Spleen (tissue), 11 donors: ENCODE results near the gene CACNB2. TPM values are rescaled to one million over a fixed set of nuclear protein-coding genes. Genes with fewer than 3 reads are reported as not detected.

Source experiments
- DNase-seq: peaks from one replicate; pipeline ENCODE4 v3.0.0-alpha.2; 2020
- H3K27ac ChIP-seq, 8 donors: fragments of 200-600 bp; sonication (generic) in 7 of 8; 1 replicate in 4 of 8; 2 replicates in 4 of 8; pipeline versions ENCODE4 v1.5.0 to v1.8.0; 2016 to 2021; ENCODE audit warnings: inconsistent platforms in 4 of 8, mild to moderate bottlenecking in 4 of 8, moderate library complexity in 1 of 8
- H3K27me3 ChIP-seq, 7 donors: fragments of 200-600 bp; sonication (generic) in 6 of 7; replicated peaks in 1 of 7; 1 replicate in 4 of 7; 2 replicates in 3 of 7; pipeline versions ENCODE4 v1.5.0 to v1.8.0; 2016 to 2021; ENCODE audit warnings: inconsistent platforms in 3 of 7, mild to moderate bottlenecking in 1 of 7
- H3K36me3 ChIP-seq, 6 donors: fragments of 200-600 bp; sonication (generic) in 5 of 6; 1 replicate in 4 of 6; 2 replicates in 2 of 6; pipeline versions ENCODE4 v1.5.0 to v1.8.0; 2016 to 2021; ENCODE audit warnings: inconsistent platforms in 2 of 6
- H3K4me1 ChIP-seq, 6 donors: fragments of 200-600 bp; sonication (generic) in 5 of 6; 1 replicate in 3 of 6; 2 replicates in 3 of 6; pipeline versions ENCODE4 v1.5.0 to v1.8.0; 2016 to 2021; ENCODE audit warnings: inconsistent platforms in 3 of 6
- H3K4me3 ChIP-seq, 8 donors: fragments of 200-600 bp; sonication (generic) in 7 of 8; 1 replicate in 4 of 8; 2 replicates in 4 of 8; pipeline versions ENCODE4 v1.5.0 to v1.8.0; 2016 to 2021; ENCODE audit warnings: inconsistent platforms in 4 of 8, mild to moderate bottlenecking in 4 of 8, moderate library complexity in 2 of 8
- H3K9me3 ChIP-seq, 8 donors: fragments of 200-600 bp; sonication (generic) in 7 of 8; 1 replicate in 4 of 8; 2 replicates in 4 of 8; pipeline versions ENCODE4 v1.5.0 to v1.8.0; 2016 to 2021; ENCODE audit warnings: inconsistent platforms in 4 of 8
- POLR2A ChIP-seq, 3 donors: fragments of 450-650 bp; IDR thresholded peaks; one replicate each; pipeline ENCODE4 v1.5.1; 2017; ENCODE audit warnings: antibody characterized with exemption in 3 of 3, mild to moderate bottlenecking in 1 of 3
- POLR2AphosphoS5 ChIP-seq, 3 donors: sonication (generic); formaldehyde crosslinking; IDR thresholded peaks; one replicate each; pipeline ENCODE4 v1.5.1; 2017; ENCODE audit warnings: antibody characterized with exemption in 3 of 3
- WGBS, 5 donors: extraction: QIAGEN DNeasy Blood & Tissue Kit in 3 of 5; methylation state at CpG; one replicate each; pipeline versions ENCODE4 v1.1.5 to v1.1.7; 2013 to 2018; 5-methylcytosine and 5-hydroxymethylcytosine counted together
- intact Hi-C: fragments of 100-400 bp; cut with DNase I; formaldehyde crosslinking; loops from one replicate; pipeline ENCODE4 v1.15.0; 2023; ENCODE audit warnings: low total_unique reads
- polyA plus RNA-seq, 3 donors: library from polyadenylated mRNA; stranded (reverse); fragments of 200-250 nt; gene quantifications; one replicate each; pipeline ENCODE4 v1.2.1, GENCODE V29; 2013
- total RNA-seq, 7 donors: library from RNA; depleted of rRNA in 3 of 7; stranded (reverse); fragments of >200 nt in 3 of 7; fragmentation: NEBNext Ultra II Directional in 4 of 7; extraction: Animal tissue kit (Norgen Biotek cat#: 25700) in 4 of 7; gene quantifications; one replicate each; pipeline versions ENCODE4 v1.1.0 to v1.2.1, GENCODE V29; 2016 to 2021
- TF ChIP-seq, protein P1 (sequence below), 11 experiments: fragments of 200-600 bp in 7 of 11; fragments of 450-650 bp in 4 of 11; sonication (generic) in 4 of 11; IDR thresholded peaks in 8 of 11; conservative IDR thresholded peaks in 3 of 11; 1 replicate in 7 of 11; 2 replicates in 4 of 11; pipeline versions ENCODE4 v1.4.0 to v1.8.0; 2016 to 2021; ENCODE audit warnings: antibody characterized with exemption in 11 of 11, inconsistent platforms in 4 of 11, mild to moderate bottlenecking in 1 of 11
- donor health status: healthy with polysubstance abuse.
- donor health status: DM: no; HTN: no; CAD: no; lungs with moderate emphysema.
- donor health status: DM: no; HTN: no; CAD: no.
- donor health status: Bipolar disorder and iron deficiency.
- donor health status: healthy.
- donor health status: DM: no; HTN: no; CAD: no.
- donor health status: DM: yes; HTN: yes; CAD: no.

The CACNB2 gene
- total and polyA plus RNA-seq, 10 donors: 0.17 to 0.79 (median 0.44) TPM; not detected in 1

DNA sequence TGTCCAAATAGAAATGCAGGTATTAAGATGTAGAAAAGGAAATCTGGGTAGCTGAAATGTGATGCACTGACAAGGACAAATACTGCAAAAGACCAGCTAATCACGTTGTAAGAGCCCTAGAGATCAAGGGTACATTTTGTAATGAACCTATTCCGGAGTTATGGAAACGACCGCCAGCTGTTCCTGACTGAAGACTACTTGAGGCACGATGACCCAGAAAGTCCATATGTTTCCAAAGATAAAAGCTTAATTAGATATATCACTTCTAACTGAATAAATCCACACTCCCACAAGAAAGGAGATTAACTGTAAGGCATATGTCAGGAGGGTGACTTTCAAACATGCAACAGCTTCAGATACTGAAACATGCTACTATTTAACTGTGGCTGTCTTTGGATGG is 257.7 kb downstream of the CACNB2 start:
- TF ChIP-seq POLR2A (IDR thresholded peaks at IDR 0.05) (no peak), POLR2AphosphoS5 (IDR thresholded peaks at IDR 0.05) (no peak)
- TF ChIP-seq, protein P1, sequence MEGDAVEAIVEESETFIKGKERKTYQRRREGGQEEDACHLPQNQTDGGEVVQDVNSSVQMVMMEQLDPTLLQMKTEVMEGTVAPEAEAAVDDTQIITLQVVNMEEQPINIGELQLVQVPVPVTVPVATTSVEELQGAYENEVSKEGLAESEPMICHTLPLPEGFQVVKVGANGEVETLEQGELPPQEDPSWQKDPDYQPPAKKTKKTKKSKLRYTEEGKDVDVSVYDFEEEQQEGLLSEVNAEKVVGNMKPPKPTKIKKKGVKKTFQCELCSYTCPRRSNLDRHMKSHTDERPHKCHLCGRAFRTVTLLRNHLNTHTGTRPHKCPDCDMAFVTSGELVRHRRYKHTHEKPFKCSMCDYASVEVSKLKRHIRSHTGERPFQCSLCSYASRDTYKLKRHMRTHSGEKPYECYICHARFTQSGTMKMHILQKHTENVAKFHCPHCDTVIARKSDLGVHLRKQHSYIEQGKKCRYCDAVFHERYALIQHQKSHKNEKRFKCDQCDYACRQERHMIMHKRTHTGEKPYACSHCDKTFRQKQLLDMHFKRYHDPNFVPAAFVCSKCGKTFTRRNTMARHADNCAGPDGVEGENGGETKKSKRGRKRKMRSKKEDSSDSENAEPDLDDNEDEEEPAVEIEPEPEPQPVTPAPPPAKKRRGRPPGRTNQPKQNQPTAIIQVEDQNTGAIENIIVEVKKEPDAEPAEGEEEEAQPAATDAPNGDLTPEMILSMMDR (IDR thresholded peaks at IDR 0.05 in 8 of 11, conservative IDR thresholded peaks at IDR 0.05 in 3 of 11): no peak
- Histone ChIP-seq H3K9me3 (no peaks in the 10 kb centered on the region), H3K4me1 (peaks cover 0 to 12% (median 2%) of the 10 kb centered on the region in 6 donors), H3K36me3 (no peaks in the 10 kb centered on the region), H3K27me3 (peaks cover 0 to 26% (median 0%) of the 10 kb centered on the region in 7 donors), H3K27ac (no peak overlapping the region), H3K4me3 (no peak overlapping the region)
- intact Hi-C loops: no loop called here
- DNase-seq: no peak
- WGBS, 5 donors: 64 to 81% (median 73%) methylated on average over 5 of the region's 5 CpGs

DNA sequence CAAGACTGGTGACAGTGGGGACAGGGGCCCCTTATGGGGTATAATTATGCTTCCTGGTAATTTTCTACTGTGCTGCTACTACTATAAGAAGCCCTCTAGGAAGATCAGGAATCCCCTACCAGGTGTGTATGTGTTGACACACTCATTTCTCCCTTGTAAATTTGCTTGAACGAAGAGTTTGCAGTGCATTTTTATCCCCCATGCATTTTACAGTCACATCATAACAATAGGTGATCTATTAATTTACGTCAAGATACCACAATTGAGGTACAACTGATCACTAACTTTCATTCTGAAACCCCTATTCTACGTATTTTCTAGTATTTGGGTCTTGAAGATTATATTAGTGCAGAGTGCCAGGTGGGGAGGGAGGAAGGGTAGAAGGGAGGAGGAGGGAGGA is 258.9 kb downstream of the CACNB2 start:
- Histone ChIP-seq H3K9me3 (no peaks in the 10 kb centered on the region), H3K27me3 (peaks cover 0 to 26% (median 0%) of the 10 kb centered on the region in 7 donors), H3K27ac (no peak overlapping the region), H3K36me3 (no peaks in the 10 kb centered on the region), H3K4me1 (peaks cover 0 to 12% (median 2%) of the 10 kb centered on the region in 6 donors), H3K4me3 (no peak overlapping the region)
- intact Hi-C loops: no loop called here
- TF ChIP-seq, protein P1 (IDR thresholded peaks at IDR 0.05 in 8 of 11, conservative IDR thresholded peaks at IDR 0.05 in 3 of 11): no peak
- TF ChIP-seq POLR2A (IDR thresholded peaks at IDR 0.05) (no peak), POLR2AphosphoS5 (IDR thresholded peaks at IDR 0.05) (no peak)
- no peak for DNase-seq
- WGBS, 5 donors: 74 to 89% (median 82%) methylated on average over 3 of the region's 3 CpGs

DNA sequence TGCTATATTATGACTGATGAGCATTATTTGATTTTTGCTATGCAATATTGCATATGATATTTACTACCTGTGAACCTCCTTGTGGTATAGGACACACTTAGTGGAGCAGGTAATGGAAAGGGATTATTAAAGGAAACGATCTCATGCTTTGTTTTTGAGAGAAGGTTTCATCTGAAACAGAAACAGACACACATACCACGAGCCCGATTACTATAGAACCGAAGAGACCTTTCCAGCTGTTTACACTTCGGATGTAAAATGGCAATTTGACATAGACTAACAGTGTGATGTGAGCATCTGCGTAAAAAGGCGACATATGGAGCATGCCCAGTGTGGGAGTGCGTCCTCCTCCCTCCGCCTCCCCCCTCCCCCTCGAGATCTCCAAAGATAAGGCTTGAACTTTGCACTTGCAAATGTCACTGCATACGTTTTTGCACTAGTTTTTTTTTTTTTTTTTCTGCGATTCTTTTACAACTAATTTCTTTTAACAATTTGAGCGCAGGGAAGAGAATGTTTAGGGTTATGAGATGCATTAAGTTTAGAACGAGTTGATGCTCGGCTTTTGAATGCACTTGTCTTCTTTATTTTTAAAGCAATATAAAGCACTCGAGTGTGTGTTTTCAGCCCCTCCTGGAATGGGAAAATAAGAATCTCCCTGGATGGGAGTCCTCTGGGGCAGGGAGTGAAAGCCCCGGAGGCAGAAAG is 260.1 kb downstream of the CACNB2 start:
- Histone ChIP-seq H3K27ac (no peak overlapping the region), H3K4me3 (peak overlapping the region in 2 of 8 donors; percentile 8 to 16), H3K4me1 (peaks cover 0 to 12% (median 2%) of the 10 kb centered on the region in 6 donors), H3K27me3 (peaks cover 0 to 26% (median 0%) of the 10 kb centered on the region in 7 donors), H3K9me3 (no peaks in the 10 kb centered on the region), H3K36me3 (no peaks in the 10 kb centered on the region)
- TF ChIP-seq POLR2AphosphoS5 (IDR thresholded peaks at IDR 0.05): no peak
- TF ChIP-seq, protein P1 (IDR thresholded peaks at IDR 0.05 in 8 of 11, conservative IDR thresholded peaks at IDR 0.05 in 3 of 11): no peak
- TF ChIP-seq POLR2A (IDR thresholded peaks at IDR 0.05): no peak
- 13 to 21% (median 18%) methylated on average over 17 of the region's 17 CpGs for WGBS, 5 donors
- DNase-seq: no peak
- intact Hi-C loops: no loop called here

DNA sequence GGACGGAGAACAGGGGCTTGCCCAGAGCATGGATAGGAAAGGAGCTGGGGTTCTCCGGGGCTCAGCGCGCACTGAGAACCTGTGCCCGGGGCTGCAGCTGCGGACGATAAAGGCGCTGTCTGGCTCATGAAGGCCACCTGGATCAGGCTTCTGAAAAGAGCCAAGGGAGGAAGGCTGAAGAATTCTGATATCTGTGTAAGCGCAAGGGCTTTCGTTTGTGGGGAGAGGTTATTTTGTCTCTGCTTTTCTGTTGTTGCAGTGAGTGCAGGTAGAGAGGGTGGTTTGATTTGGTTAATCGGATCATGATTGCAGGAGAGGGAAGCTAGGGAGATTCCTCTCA is 260.7 kb downstream of the CACNB2 start:
- Histone ChIP-seq H3K27me3 (peaks cover 0 to 26% (median 0%) of the 10 kb centered on the region in 7 donors), H3K27ac (no peak overlapping the region), H3K4me1 (peaks cover 0 to 12% (median 2%) of the 10 kb centered on the region in 6 donors), H3K9me3 (no peaks in the 10 kb centered on the region), H3K36me3 (no peaks in the 10 kb centered on the region), H3K4me3 (peak overlapping the region in 2 of 8 donors; percentile 8 to 16)
- DNase-seq: no peak
- WGBS, 5 donors: 16 to 35% (median 20%) methylated on average over 11 of the region's 11 CpGs
- no peak for TF ChIP-seq POLR2A (IDR thresholded peaks at IDR 0.05)
- TF ChIP-seq, protein P1 (IDR thresholded peaks at IDR 0.05 in 8 of 11, conservative IDR thresholded peaks at IDR 0.05 in 3 of 11): no peak
- no peak for TF ChIP-seq POLR2AphosphoS5 (IDR thresholded peaks at IDR 0.05)
- intact Hi-C loops: no loop called here
